HepG2 (cell line): ENCODE results near the gene TUBA3C. TPM values are rescaled to one million over a fixed set of nuclear protein-coding genes. Genes with fewer than 3 reads are reported as not detected.

Experiments used
- ATAC-seq: fragments of 200-7000 bp; cut with Tn5 transposase; 3 replicates; pipeline ENCODE4 v1.9.1; 2020; ENCODE audit warnings: mild to moderate bottlenecking, moderate library complexity
- BruUV-seq: library from RNA; stranded (reverse); fragments of 400-500 nt; replicated peaks from 2 replicates; lab custom pipeline; 2021; lab: Mats Ljungman, UMichigan
- CTCF ChIA-PET: fragments of 300-600 bp; formaldehyde crosslinking; extraction: SDS; loops from one replicate; lab custom pipeline; 2021; ENCODE audit warnings: low total read pairs, inconsistent platforms, low intra/inter-chr PET ratio; lab: Yijun Ruan, JAX
- POLR2A ChIA-PET: fragments of 350-600 bp; sonication (Branson Sonifier 250); formaldehyde crosslinking; loops from one replicate; lab custom pipeline; 2020; ENCODE audit warnings: antibody characterized with exemption, inconsistent platforms; lab: Yijun Ruan, JAX
- DNase-seq: peaks from one replicate; pipeline ENCODE4 v3.0.0-alpha.2; 2015; ENCODE audit warnings: low spot score
- FAIRE-seq: peaks from 3 replicates; lab custom pipeline; 2011; peaks lifted over from hg19 to GRCh38; lab: Jason Lieb, UNC
- H2AFZ ChIP-seq: one replicate; pipeline ENCODE4 v1.6.1; 2011; ENCODE audit warnings: low read length, inconsistent platforms
- H3K27ac ChIP-seq: fragments of 300-600 bp; 3 replicates; pipeline ENCODE4 v1.8.0; 2011; ENCODE audit warnings: mixed run types, mild to moderate bottlenecking, mixed read lengths, low read length, inconsistent platforms; ENCODE audit not compliant: insufficient read depth; ENCODE audit errors: extremely low read length
- H3K27me3 ChIP-seq, 2 experiments: fragments of 200-600 bp in 1 of 2; 2 replicates in 1 of 2; 3 replicates in 1 of 2; pipeline versions ENCODE4 v1.6.0 to v1.8.0; 2011; ENCODE audit warnings: low read length in 2 of 2, mild to moderate bottlenecking in 2 of 2, moderate library complexity in 2 of 2, inconsistent platforms in 1 of 2; ENCODE audit not compliant: insufficient read depth in 2 of 2, control insufficient read depth in 1 of 2
- H3K36me3 ChIP-seq, 2 experiments: fragments of 200-600 bp in 1 of 2; replicated peaks in 1 of 2; 2 replicates in 1 of 2; 3 replicates in 1 of 2; pipeline versions ENCODE4 v1.5.1 to v1.8.0; 2011; ENCODE audit warnings: low read length in 2 of 2, inconsistent platforms in 1 of 2; ENCODE audit not compliant: insufficient read depth in 2 of 2, control insufficient read depth in 1 of 2
- H3K4me1 ChIP-seq: 2 replicates; pipeline ENCODE4 v1.5.1; 2012; ENCODE audit warnings: low read length, inconsistent platforms; ENCODE audit not compliant: insufficient read depth
- H3K4me2 ChIP-seq: 2 replicates; pipeline ENCODE4 v1.6.0; 2011; ENCODE audit warnings: low read depth, low read length, inconsistent platforms
- H3K4me3 ChIP-seq, 3 experiments: fragments of 200-600 bp in 1 of 3; sonication (generic), shearing (Covaris generic) in 1 of 3; replicated peaks in 1 of 3; 2 replicates each; pipeline ENCODE4 v1.5.1; 2011 to 2016; ENCODE audit warnings: low read length in 3 of 3, inconsistent platforms in 2 of 3, low read depth in 2 of 3, mild to moderate bottlenecking in 2 of 3, control low read depth in 1 of 3, mixed read lengths in 1 of 3; ENCODE audit not compliant: insufficient read depth in 1 of 3
- H3K79me2 ChIP-seq: one replicate; pipeline ENCODE4 v1.6.1; 2011; ENCODE audit warnings: low read length, inconsistent platforms; ENCODE audit not compliant: insufficient read depth
- H3K9ac ChIP-seq: 2 replicates; pipeline ENCODE4 v1.6.0; 2011; ENCODE audit warnings: mild to moderate bottlenecking, low read depth, low read length, inconsistent platforms; ENCODE audit not compliant: insufficient read depth
- H3K9me3 ChIP-seq: 2 replicates; pipeline ENCODE4 v1.5.1; 2012; ENCODE audit warnings: mild to moderate bottlenecking, low read length
- H4K20me1 ChIP-seq: 2 replicates; pipeline ENCODE4 v1.6.0; 2011; ENCODE audit warnings: inconsistent platforms, mild to moderate bottlenecking, low read length, moderate library complexity; ENCODE audit not compliant: insufficient read depth
- ETS1 ChIP-seq: sonication (generic); formaldehyde crosslinking; IDR thresholded peaks from 2 replicates; pipeline ENCODE4 v1.4.0; 2020; ENCODE audit warnings: missing genetic modification reagents
- IRX3 ChIP-seq: sonication (generic); formaldehyde crosslinking; IDR thresholded peaks from 2 replicates; pipeline ENCODE4 v1.8.1; 2023; ENCODE audit warnings: mild to moderate bottlenecking, low read depth, missing genetic modification reagents, borderline replicate concordance
- REL ChIP-seq: sonication (generic); formaldehyde crosslinking; conservative IDR thresholded peaks from 2 replicates; pipeline ENCODE4 v1.8.0; 2022; ENCODE audit warnings: mild to moderate bottlenecking, missing genetic modification reagents, moderate library complexity
- ZBTB20 ChIP-seq: sonication (generic); formaldehyde crosslinking; IDR thresholded peaks from 2 replicates; pipeline ENCODE4 v1.8.1; 2023; ENCODE audit warnings: missing genetic modification reagents, low read depth, mild to moderate bottlenecking, borderline replicate concordance
- ZKSCAN8 ChIP-seq: IDR thresholded peaks from 2 replicates; pipeline ENCODE4 v1.6.1; 2016; ENCODE audit warnings: borderline replicate concordance, missing genetic modification reagents, missing compliant biosample characterization
- ZNF562 ChIP-seq: sonication (generic); formaldehyde crosslinking; IDR thresholded peaks from 2 replicates; pipeline ENCODE4 v1.8.0; 2022; ENCODE audit warnings: missing genetic modification reagents, borderline replicate concordance
- ZNF703 ChIP-seq: sonication (generic); formaldehyde crosslinking; IDR thresholded peaks from 2 replicates; pipeline ENCODE4 v1.5.1; 2020; ENCODE audit warnings: missing genetic modification reagents, mild to moderate bottlenecking, moderate library complexity, borderline replicate concordance
- WGBS: methylation state at CpG from one replicate; pipeline ENCODE4 v1.1.6; 2017; ENCODE audit warnings: low lambda C conversion rate; 5-methylcytosine and 5-hydroxymethylcytosine counted together
- in situ Hi-C: cut with HindIII; loops from 2 replicates; pipeline ENCODE4 v1.10.0; 2017; ENCODE audit warnings: low pct_unique_long_range_greater_than_20kb; ENCODE audit not compliant: extremely low pct_ligation_motif_present
- intact Hi-C: fragments of 100-400 bp; cut with micrococcal nuclease; formaldehyde crosslinking; loops from one replicate; pipeline ENCODE4 v1.10.0; 2022; ENCODE audit not compliant: unreplicated experiment
- polyA plus RNA-seq, 8 experiments: library from polyadenylated mRNA; depleted of rRNA in 3 of 8; stranded (reverse) in 7 of 8; unstranded in 1 of 8; fragments of >200 nt; fragmentation: Illumina TruSeq in 4 of 8; extraction: Trizol in 4 of 8; gene quantifications; 2 replicates each; pipeline versions ENCODE4 v1.2.1 to v1.2.3, GENCODE V29; 2011 to 2016; ENCODE audit warnings: low read depth in 4 of 8, missing spikeins in 1 of 8, mixed read lengths in 1 of 8; ENCODE audit not compliant: insufficient read depth in 1 of 8
- total RNA-seq, 5 experiments: library from RNA; depleted of rRNA; stranded (reverse); fragments of >200 nt; fragmentation: Illumina TruSeq; extraction: Trizol; gene quantifications; 2 replicates each; pipeline ENCODE4 v1.2.3, GENCODE V29; 2016; ENCODE audit warnings: low read depth in 1 of 5
- TF ChIP-seq, protein P1 (sequence below): sonication (generic); formaldehyde crosslinking; IDR thresholded peaks from 2 replicates; pipeline ENCODE4 v1.5.0; 2020; ENCODE audit warnings: missing genetic modification reagents

Gene TUBA3C
- total and polyA plus RNA-seq, 2 of the 13 experiments (the other 11 are each of a cell fraction or from before 2014, with no cell fraction given) = not detected

DNA sequence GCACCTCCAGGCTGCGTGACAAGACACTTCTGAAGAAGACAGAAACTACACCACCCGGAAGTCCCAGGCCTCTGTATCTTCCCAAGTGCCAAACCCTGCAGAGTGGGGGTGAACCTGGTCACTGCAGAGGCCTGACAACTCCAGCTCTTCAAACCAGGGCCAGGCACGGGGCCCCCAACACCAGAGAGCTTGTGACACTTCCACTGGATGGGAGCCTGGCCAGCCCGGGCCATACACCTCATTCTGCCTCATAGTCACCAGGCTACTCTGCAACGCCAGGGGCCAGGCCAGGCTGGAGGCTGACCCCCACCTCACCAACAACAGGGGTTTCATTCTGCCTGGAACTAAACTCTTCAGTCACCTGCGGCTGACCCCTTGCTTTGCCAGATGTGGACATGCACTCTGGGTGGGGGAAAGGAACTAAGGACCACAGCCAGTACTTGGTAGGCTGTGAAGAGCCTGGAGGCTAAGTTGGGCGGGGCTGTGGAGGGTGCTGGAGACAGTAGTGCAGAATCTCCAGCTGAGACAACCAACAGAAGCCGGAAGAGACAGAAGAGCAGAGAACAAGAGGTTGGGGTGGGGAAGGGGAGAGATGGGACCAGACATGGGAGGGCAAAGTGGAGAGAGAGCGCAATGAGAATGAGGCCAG, 23.0 kb downstream of the TUBA3C start:
- WGBS = 14% methylated on average over 5 of the region's 9 CpGs
- ChIA-PET CTCF (no interaction called here), POLR2A (no interaction called here)
- FAIRE-seq (no peak), DNase-seq (no peak), ATAC-seq (no peak)
- Histone ChIP-seq H2AFZ (no peak overlapping the region), H3K4me3 (no peak overlapping the region), H3K36me3 (no peaks in the 10 kb centered on the region), H3K4me1 (no peaks in the 10 kb centered on the region), H3K9me3 (no peaks in the 10 kb centered on the region), H3K79me2 (no peaks in the 10 kb centered on the region), H3K27ac (no peak overlapping the region), H3K27me3 (no peaks in the 10 kb centered on the region), H3K4me2 (no peak overlapping the region), H3K9ac (no peak overlapping the region), H4K20me1 (no peaks in the 10 kb centered on the region)
- in situ Hi-C loops (loop anchor here (10.0 kb wide), 1 partner anchor 436 kb away; no protein-coding TSS in a partner anchor), intact Hi-C loops (no loop called here)
- TF ChIP-seq ETS1 (no peak), ZKSCAN8 (CRISPR knock-in tag) (no peak), REL (no peak), ZBTB20 (CRISPR knock-in tag) (no peak), IRX3 (CRISPR knock-in tag) (no peak), ZNF562 (CRISPR knock-in tag) (no peak), ZNF703 (CRISPR knock-in tag) (no peak)
- TF ChIP-seq, protein P1, sequence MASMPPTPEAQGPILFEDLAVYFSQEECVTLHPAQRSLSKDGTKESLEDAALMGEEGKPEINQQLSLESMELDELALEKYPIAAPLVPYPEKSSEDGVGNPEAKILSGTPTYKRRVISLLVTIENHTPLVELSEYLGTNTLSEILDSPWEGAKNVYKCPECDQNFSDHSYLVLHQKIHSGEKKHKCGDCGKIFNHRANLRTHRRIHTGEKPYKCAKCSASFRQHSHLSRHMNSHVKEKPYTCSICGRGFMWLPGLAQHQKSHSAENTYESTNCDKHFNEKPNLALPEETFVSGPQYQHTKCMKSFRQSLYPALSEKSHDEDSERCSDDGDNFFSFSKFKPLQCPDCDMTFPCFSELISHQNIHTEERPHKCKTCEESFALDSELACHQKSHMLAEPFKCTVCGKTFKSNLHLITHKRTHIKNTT = no peak
- BruUV-seq = no TSS peak
